ENCODE measurements around the gene ZSCAN5C.
"Not testable (repeated sequence)": the region's sequence is repeated elsewhere in the genome, so short reads cannot be mapped to it uniquely, and the experiment has no call there.

Gene ZSCAN5C

DNA sequence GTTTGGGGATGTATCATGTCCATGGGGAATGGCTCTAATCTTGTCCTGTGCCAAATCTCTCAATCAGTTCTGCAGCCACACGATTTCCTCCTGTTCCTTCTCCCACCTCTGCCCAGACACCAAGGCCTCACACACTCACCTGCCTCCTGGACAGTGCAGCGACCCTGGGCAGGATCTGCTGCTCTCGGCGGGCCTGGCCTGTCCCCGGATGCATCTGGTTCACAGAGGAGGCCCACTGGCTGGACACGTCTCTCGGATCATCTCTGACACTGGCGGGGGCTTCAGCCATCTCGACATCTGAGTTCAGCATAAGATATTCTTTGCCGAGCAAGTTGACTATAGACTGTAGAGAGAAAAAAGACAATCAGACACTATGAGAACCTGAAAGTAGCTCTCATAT is 10.4 kb upstream of the ZSCAN5C start:
- DNase-seq (ENCODE audit: low spot score): no peak

DNA sequence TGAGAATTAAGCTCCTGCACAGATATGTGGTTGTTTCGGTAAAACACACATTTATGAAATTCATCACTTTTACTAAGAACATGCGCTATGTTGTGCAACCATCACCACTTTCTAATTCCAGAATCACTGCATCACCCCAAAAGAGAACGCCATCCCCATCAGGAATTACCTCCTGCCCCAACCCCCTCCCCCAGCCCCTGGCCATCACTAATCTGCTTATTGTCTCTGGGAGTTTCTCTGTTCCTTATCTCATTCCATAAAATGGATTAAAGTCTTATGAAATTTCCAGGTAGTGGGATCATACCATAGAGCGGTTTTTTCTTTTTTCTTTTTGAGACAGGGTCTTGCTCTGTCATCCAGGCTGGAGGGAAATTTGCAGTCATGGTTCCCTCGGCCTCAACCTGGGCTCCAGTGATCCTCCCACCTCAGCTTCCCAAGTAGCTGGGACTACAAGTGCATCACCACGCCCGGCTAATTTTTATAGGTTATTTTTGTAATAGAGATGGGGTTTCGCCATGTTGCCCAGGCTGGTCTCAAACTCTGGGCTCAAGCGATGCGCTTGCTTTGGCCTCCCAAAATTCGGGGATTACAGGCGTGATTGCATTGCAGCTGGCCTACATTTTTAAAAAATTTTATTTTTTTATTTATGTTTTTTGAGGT is 8.0 kb upstream of the ZSCAN5C start:
- no peak for DNase-seq (ENCODE audit: low spot score)

DNA sequence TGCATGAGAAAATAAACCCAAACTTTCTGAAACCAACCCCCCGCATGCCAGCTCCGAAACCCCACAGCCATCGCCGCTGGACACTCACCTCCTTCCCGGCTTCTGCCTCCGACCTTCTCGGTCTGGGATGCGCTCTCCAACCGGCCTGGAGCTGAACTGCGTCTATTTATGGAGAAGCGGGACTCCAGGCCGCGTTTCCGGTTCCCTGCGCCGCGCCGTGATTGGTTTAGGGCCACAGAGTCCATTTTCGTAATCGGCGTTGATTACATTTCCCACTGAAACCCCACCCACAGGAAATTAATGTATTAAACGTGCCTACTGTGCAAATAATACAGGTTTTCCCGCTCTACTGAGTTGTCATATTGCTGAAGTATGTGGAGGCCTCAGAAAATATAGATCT is 4.4 kb upstream of the ZSCAN5C start, which contains the start of gene ZSCAN5B:
Gene ZSCAN5B, minus strand, starts transcription at position 138 of the 400 bp plus-strand sequence. CDS start 4,731 bp downstream, outside the sequence.
- not testable (repeated sequence) for DNase-seq (ENCODE audit: low spot score)

DNA sequence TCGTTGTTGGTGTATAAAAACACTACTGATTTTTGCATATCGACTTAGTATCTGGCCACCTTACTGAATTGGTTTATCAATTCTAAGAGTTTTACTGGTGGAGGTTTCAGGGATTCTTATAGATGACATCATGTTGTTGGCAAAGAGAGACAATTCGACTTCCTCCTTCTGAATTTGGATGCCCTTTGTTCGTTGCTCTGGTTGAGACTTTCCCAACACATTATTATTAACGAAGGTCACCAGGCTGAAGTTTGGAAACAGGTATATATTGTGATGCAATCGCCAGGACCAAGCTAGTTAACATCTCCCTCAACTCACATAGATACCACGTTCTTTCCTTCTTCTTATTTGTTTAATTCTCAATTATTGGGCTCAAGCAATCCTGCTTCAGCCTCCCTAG is 2.4 kb upstream of the ZSCAN5C start:
- DNase-seq (ENCODE audit: low spot score): no peak

DNA sequence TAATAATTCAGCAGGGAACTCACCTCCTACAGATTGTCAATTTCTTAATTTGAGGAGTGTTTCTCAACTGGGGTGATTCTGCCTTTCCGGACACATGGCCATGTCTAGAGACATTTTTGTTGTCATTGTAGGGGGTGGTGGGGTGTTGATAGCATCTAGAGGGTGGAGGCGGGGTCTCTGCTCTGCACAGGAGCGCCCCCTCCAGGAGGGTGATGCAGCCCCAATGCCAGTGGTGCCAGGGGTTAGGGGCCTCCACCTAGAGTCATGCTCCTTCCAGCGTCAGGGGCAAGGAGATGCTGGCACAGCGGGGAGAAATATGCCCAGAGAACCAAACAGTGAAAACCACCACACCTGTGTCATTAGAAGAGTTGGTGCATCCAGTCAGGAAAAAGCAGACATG is 5.5 kb downstream of the ZSCAN5C start:
- not testable (repeated sequence) for DNase-seq (ENCODE audit: low spot score)

DNA sequence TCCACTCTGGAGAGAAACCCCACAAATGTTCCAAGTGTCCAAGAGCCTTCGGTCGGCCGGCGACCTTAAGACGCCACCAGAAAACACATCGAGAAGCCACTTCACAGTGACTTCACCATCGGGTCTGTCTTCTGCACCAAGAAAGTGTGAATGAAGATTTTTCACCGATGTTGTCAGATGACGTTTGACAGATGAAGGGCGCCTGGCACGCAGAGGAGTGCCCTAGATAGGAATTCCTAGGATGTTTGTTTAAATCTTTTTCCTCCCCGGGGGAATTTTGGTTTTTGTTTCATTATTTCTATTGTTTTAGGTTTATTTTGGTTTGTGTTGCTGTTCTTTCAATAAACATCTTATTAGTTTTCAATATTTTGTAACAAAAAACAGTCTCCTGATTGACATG is 7.0 kb downstream of the ZSCAN5C start:
- no peak for DNase-seq (ENCODE audit: low spot score)

DNA sequence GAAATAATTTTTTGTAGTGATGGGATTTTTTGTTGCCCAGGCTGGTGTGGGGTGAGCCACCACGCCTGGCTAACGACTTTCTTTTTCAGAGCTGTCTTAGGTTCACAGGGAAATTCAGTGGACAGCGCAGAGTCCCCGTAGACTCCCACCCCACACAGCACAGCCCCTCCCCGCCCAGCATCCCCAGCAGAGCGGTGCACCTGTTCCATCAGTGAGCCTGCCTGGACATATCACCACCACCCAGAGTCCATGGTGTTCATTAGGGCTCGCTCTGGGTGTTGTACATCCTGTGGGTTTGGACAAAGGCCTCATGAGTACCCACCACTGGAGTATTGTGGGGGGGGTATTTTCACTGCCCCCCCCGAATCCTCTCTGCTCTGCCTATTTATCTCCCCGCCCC is 8.0 kb downstream of the ZSCAN5C start:
- not testable (repeated sequence) for DNase-seq (ENCODE audit: low spot score)

DNA sequence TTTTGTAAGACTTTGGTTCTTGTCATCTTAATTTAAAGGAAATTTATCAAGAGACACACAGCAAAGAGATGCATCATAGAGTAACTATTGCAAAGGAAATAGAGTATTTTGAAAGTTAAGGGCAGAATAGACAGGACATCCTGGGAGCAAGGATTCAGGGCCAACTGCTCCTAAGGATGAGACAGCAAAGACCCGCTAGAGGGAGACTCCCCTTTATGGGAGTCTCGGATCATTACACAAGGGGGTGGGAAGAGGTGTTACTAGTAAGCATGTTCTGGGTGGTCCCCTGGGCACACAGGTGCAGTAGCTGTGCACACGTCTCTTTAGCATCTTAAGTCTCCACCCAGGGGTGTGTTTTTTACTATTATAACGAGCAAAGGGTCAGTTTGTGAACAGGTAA is 9.6 kb downstream of the ZSCAN5C start:
- no peak for DNase-seq (ENCODE audit: low spot score)

DNA sequence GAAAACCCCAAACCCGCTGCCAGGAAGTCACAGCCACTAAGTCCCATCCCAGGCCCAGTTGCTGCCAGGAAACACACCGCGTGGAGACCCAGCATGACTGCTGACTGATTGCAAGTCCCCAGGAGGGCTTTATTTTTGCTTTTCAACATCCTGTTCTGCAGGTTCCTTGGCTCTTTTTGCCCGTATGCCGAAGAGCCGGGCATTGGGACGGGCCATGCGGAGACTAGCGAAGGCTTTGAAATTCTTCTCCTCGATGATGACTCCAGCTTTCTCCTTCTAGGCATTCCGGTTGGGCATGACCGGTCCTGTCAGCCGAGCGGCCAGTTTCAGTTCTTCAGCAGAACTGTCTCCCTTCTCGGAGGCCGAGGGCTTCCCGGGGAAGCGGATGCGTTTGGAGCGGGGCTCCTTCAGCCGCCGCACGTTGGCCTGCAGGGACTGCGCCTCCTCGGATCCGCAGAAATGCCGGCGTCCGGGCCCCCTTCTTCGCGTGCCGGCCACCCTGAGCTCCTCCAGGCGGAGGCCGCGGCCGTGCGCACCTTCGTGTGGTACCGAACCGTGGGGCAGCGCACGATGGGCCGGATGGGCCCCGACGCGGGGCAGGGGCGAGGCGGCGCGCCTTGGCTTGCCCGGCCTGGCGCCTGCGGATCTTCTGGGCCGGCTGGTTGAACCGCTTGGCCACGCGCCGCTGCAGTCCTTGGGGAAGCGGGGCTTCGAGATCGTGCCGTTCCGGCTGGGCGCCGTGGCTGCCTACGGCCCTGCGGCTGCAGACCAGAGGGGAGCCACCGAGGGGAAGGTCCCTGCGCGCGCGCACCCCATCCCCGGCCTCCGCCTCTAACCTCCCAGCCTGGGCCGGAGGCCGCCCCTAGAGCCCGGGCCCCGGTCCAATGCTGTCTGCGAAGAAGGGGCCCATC is 15.2 kb downstream of the ZSCAN5C start:
- DNase-seq (ENCODE audit: low spot score): peak; percentile 66

DNA sequence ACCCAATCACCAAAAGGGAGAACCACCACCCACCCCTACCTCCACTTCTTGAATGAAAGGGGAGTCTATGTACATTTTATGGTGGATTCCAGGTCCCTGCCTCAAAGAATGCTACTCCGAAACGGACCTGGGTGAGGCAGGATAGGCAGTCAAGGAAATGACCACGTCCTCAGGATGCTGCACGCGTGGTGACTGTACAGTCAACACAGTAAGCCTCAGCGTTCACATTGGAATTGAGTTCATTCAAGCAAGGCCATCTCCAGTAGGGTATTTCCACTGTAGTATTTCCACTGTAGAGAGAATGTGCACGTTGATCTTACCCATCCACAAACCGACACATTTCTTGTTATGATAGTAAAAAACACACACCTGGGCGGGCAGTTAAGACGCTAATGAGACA is 16.9 kb downstream of the ZSCAN5C start:
- no peak for DNase-seq (ENCODE audit: low spot score)

DNA sequence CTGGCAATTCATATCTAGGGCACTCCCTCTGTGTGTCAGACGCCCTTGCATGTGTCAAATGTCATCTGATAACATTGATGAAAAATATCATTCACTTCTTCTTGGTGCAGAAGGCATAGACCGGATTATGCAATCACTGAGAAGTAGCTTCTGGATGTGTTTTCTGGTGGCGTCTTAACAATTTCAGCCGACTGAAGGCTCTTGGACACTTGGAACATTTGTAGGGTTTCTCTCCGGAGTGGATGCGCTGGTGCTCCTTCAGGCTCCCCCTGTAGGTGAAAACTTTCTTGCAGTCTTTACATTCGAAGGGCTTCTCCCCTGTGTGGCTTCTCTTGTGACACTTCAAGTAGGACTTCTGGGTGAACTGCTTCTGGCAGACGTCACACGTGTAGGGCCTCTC is 19.4 kb downstream of the ZSCAN5C start:
- DNase-seq (ENCODE audit: low spot score): not testable (repeated sequence)

DNA sequence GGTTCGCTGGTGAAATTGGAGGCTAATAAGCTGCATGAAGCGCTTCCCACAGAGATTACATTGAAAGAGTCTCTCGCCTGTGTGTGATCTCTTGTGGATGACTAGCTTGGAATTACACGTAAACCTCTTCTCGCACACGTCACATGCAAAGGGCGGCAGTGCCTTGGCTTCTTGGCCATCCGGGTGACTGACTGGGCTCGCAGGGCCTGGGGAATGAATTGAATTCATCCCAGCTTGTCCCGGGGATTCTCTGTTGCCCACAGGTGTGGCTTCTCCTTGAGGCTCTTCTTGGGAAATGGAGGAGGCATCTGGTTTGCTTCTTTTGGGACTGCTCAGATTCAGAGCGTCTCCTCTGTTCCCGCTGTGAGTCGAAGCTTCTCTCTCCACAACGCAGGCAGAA is 19.8 kb downstream of the ZSCAN5C start:
- no peak for DNase-seq (ENCODE audit: low spot score)

DNA sequence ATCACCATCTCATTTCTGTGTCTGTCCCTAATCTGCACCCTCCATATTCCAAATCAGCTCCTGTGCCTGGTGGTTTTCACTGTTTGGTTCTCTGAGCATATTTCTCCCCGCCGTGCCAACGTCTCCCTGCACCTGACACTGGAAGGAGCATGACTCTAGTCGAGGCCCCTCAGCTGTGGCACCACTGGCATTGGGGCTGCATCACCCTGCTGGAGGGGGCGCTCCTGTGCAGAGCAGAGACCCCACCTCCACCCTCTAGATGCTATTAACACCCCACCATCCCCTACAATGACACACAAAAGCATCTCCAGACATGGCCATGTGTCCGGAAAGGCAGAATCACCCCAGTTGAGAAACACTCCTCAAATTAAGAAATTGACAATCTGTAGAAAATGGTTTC is 20.8 kb downstream of the ZSCAN5C start:
- DNase-seq (ENCODE audit: low spot score): peak; percentile 50

DNA sequence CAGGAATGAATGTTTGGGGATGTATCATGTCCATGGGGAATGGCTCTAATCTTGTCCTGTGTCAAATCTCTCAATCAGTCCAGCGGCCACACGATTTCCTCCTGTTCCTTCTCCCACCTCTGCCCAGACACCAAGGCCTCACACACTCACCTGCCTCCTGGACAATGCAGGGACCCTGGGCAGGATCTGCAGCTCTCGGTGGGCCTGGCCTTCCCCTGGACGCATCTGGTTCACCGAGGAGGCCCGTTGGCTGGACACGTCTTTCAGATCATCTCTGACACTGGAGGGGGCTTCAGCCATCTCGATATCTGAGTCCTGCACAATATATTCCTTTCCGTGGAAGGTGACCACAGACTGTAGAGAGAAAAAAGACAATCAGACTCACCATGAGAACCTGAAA is 21.4 kb downstream of the ZSCAN5C start:
- no peak for DNase-seq (ENCODE audit: low spot score)

DNA sequence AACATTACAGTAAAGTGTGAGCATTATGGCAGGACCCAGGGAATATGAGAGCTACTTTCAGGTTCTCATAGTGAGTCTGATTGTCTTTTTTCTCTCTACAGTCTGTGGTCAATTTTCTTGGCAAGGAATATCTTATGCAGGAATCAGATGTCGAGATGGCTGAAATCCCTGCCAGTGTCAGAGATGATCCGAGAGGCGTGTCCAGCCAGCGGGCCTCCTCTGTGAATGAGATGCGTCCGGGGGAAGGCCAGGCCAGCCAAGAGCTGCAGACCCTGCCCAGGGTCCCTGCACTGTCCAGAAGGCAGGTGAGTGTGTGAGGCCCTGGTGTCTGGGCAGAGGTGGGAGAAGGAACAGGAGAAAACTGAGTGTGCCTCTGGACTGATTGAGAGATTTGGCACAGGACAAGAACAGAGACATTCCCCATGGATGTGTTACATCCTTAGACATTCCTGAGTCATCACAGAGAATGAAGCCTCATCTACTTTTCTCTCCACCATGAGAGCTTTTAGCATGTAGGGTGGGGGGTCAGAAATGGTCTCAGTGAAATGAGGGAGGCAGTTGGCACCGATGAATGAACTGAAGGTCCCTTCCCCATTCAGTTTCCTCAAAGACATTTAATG is 43.2 kb downstream of the ZSCAN5C start:
- DNase-seq (ENCODE audit: low spot score): no peak

DNA sequence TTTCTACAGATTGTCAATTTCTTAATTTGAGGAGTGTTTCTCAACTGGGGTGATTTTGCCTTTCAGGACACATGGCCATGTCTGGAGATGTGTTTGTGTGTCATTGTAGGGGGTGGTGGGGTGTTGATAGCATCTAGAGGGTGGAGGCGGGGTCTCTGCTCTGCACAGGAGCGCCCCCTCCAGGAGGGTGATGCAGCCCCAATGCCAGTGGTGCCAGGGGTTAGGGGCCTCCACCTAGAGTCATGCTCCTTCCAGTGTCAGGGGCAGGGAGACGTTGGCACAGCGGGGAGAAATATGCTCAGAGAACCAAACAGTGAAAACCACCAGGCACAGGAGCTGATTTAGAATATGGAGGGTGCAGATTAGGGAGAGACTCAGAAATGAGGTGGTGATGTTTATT is 43.7 kb downstream of the ZSCAN5C start:
- DNase-seq (ENCODE audit: low spot score): not testable (repeated sequence)

DNA sequence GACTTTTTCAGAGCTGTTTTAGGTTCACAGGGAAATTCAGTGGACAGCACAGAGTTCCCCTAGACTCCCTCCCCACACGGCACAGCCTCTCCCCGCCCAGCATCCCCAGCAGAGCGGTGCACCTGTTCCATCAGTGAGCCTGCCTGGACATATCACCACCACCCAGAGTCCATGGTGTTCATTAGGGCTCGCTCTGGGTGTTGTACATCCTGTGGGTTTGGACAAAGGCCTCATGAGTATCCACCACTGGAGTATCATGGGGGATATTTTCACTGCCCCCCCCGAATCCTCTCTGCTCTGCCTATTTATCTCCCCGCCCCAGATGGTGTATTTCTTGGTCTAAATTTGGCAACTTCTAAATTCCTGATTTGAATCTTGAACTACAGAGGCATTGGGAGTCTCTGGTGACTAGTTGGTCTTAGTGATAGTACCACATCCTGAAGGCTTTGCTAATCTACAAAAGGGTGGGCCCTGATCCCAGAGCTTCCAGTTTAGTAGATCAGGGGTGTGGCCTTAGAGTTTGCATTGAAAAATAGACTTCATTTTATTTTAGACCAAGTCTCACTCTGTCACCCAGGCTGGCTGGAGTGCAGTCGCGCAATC is 46.8 kb downstream of the ZSCAN5C start:
- DNase-seq (ENCODE audit: low spot score): not testable (repeated sequence)

DNA sequence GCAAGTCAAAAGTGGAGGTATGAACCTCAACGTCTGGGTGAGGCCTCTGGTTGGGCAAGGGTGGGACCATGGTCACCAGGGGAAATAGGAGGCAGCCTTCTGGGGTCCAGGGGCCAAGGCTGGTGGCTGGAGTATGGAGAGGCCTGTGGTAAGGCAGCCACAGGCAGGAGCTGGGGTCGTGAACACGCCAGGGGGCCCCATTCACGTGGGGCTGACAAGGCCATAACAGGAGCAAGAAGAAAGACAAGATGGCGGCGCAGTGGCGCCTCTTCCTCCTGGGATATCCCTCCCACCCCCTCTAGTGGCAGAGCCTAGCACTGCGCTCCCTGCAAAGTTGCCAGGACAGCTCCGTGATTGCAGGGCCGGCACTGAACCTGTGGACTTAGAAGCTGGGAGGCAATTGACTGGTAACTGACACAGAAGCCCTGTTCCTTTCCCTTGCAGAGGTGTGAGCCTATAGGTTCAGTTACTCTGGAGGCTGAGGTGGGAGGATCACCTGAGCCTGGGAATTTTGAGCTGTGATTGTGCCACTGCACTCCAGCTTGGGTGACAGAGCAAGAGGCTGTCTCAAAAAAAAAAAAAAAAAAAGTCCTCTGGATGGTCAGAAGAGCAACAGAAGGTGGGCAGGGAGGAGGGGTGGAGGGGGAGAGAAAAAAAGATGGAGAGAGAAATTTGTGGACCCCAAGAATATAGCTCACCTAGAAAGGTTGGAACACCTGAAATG is 50.8 kb downstream of the ZSCAN5C start:
- DNase-seq (ENCODE audit: low spot score): peak; percentile 86

DNA sequence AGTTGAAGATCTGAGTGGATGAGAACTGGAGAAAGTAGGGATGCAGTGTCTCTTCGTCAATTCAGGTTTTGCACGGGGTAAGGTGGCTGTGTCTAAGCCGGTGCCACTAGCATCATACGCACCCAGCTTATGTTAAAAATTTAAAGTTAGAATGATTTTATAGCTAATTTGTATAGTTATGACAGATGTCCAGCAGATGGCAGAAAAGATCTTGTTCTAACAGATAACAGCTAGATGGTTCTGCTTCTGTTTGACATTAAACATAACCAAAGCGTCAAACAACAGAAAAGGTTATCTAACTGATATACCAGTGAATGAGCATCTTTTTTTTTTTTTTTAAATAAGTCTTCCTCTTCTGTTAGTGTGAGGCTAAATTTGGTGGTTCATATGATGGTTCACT is 51.7 kb downstream of the ZSCAN5C start:
- no peak for DNase-seq (ENCODE audit: low spot score)

DNA sequence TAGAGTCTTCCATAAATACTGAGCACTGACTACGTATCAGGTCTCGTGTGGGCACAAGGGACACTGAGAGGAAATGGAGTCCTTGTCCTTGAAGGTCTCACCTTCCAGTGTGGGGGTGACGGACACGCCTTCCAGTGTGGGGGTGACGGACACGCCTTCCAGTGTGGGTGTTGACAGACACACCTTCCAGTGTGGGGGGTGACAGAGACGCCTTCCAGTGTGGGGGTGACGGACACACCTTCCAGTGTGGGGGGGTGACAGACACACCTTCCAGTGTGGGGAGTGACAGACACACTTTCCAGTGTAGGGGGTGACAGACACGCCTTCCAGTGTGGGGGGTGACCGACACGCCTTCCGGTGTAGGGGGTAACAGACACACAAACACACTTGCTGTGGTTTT is 56.2 kb downstream of the ZSCAN5C start:
- no peak for DNase-seq (ENCODE audit: low spot score)
